Nephron (organoid): Measurements from ENCODE around the gene TMTC3.
"Not testable (repeated sequence)": the region's sequence is repeated elsewhere in the genome, so short reads cannot be mapped to it uniquely, and the experiment has no call there.

Experiments
- H3K27ac Mint-ChIP-seq, 3 experiments: 2 replicates each; pipeline ENCODE4 v1.8.0; 2020; ENCODE audit warnings: mixed read lengths in 3 of 3, mild to moderate bottlenecking in 2 of 3, moderate library complexity in 1 of 3
- H3K27me3 Mint-ChIP-seq: 2 replicates; pipeline ENCODE4 v1.8.0; 2021; ENCODE audit warnings: low read depth, mild to moderate bottlenecking, moderate library complexity, mixed read lengths
- H3K36me3 Mint-ChIP-seq: 2 replicates; pipeline ENCODE4 v1.8.0; 2020; ENCODE audit warnings: low read depth, mixed read lengths
- H3K4me1 Mint-ChIP-seq: 2 replicates; pipeline ENCODE4 v1.8.0; 2020; ENCODE audit warnings: mixed read lengths
- H3K4me3 Mint-ChIP-seq, 3 experiments: 2 replicates each; pipeline ENCODE4 v1.8.0; 2020; ENCODE audit warnings: mild to moderate bottlenecking in 3 of 3, mixed read lengths in 3 of 3, moderate library complexity in 2 of 3
- H3K9me3 Mint-ChIP-seq: 2 replicates; pipeline ENCODE4 v1.8.0; 2020; ENCODE audit warnings: mixed read lengths
- TF ChIP-seq, protein P1 (sequence below), 3 experiments: fragments of 200-600 bp; sonication (generic); IDR thresholded peaks; one replicate each; pipeline ENCODE4 v1.5.0; 2021; ENCODE audit warnings: antibody characterized with exemption in 3 of 3; ENCODE audit not compliant: unreplicated experiment in 3 of 3

TMTC3 gene

GRCh38 chr12:88200029-88200428 lies 57.9 kb downstream of the TMTC3 start:
- no peaks in the 10 kb centered on the region for H3K27me3 Mint-ChIP-seq
- H3K4me3 Mint-ChIP-seq: no peak overlapping the region
- H3K27ac Mint-ChIP-seq: no peak overlapping the region
- TF ChIP-seq, protein P1, sequence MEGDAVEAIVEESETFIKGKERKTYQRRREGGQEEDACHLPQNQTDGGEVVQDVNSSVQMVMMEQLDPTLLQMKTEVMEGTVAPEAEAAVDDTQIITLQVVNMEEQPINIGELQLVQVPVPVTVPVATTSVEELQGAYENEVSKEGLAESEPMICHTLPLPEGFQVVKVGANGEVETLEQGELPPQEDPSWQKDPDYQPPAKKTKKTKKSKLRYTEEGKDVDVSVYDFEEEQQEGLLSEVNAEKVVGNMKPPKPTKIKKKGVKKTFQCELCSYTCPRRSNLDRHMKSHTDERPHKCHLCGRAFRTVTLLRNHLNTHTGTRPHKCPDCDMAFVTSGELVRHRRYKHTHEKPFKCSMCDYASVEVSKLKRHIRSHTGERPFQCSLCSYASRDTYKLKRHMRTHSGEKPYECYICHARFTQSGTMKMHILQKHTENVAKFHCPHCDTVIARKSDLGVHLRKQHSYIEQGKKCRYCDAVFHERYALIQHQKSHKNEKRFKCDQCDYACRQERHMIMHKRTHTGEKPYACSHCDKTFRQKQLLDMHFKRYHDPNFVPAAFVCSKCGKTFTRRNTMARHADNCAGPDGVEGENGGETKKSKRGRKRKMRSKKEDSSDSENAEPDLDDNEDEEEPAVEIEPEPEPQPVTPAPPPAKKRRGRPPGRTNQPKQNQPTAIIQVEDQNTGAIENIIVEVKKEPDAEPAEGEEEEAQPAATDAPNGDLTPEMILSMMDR (IDR thresholded peaks at IDR 0.05; ENCODE audit: unreplicated experiment in 3 of 3): no peak
- no peaks in the 10 kb centered on the region for H3K4me1 Mint-ChIP-seq
- H3K9me3 Mint-ChIP-seq: peaks cover 14% of the 10 kb centered on the region
- peaks cover 9% of the 10 kb centered on the region for H3K36me3 Mint-ChIP-seq

DNA sequence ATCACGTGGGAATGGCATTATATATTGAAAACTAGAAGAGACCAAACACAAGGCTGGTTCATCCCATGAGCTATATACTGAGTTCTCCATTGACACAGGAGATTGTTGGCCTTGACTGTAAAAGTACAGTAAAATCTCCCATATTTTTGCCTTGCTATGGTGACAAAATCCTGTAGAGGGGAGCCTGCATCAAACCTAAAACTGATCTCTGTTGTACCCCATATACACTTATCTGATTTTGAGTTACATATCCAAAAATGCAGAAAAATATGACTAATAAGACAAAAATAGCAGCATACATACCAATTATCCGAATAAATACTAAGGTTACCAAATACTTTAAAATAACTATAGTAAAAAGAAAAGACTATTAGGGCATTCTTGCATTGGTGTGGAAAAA lies 60.4 kb downstream of the TMTC3 start:
- Mint-ChIP-seq H3K27me3 (no peaks in the 10 kb centered on the region), H3K4me3 (no peak overlapping the region), H3K36me3 (no peaks in the 10 kb centered on the region), H3K27ac (no peak overlapping the region), H3K9me3 (peaks cover 26% of the 10 kb centered on the region), H3K4me1 (no peaks in the 10 kb centered on the region)
- TF ChIP-seq, protein P1 (IDR thresholded peaks at IDR 0.05; ENCODE audit: unreplicated experiment in 3 of 3): no peak

DNA sequence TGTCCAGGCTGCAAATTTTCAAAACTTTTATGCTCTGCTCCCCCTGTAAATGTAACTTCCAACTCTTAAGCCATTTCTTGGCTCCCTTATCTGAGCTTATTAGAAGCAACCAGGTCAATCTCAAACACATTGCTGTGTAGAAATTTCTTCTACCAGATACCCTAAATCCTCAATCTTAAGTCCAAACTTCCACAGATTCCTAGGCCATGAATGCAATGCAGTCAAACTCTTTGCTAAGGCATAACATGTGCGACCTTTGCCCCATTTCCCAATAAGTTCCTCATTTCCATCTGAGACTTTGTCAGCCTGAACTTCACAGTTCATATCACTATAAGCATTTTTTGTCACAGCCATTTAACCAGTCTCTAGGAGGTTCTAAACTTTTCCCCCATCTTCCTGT lies 64.5 kb downstream of the TMTC3 start:
- H3K27ac Mint-ChIP-seq: no peak overlapping the region
- peaks cover 58% of the 10 kb centered on the region for H3K9me3 Mint-ChIP-seq
- no peaks in the 10 kb centered on the region for H3K36me3 Mint-ChIP-seq
- TF ChIP-seq, protein P1 (IDR thresholded peaks at IDR 0.05; ENCODE audit: unreplicated experiment in 3 of 3): no peak
- H3K4me1 Mint-ChIP-seq: no peaks in the 10 kb centered on the region
- no peaks in the 10 kb centered on the region for H3K27me3 Mint-ChIP-seq
- no peak overlapping the region for H3K4me3 Mint-ChIP-seq

DNA sequence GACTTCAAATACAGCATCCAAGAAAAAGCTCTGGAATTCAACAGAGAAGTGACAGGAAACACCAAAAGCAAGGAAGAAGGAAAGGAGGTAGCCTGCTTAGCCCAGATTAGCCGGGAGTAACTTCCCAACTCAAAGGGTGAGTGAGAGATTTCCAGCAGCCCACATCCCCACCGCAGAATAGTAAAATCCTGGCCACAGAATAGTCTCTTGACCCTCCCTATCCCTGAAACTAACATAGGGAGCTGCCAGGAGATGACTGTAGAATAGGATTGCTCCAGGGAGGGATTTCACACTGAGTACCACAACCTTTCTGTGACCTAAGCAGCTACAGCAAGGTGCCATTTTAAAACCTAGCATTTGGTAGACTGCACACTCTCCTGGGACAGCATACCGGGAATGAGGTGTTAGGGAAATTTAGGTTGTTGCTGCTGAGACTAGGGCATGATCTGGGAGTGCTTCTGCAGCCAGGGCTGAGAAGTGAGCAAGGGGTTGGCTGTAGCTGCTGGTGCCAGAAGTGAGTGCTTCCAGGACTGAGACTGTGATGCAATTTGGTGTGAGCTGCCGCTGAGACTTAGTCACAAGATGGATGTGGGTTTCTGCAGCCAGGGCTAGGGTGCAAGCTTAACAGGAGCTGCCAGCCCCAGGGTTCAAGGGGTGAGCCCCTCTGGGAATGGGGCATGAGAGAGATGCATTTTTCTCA lies 66.0 kb downstream of the TMTC3 start:
- Mint-ChIP-seq H3K4me1 (no peaks in the 10 kb centered on the region), H3K36me3 (no peaks in the 10 kb centered on the region), H3K27ac (no peak overlapping the region), H3K9me3 (peaks cover 63% of the 10 kb centered on the region), H3K4me3 (no peak overlapping the region), H3K27me3 (no peaks in the 10 kb centered on the region)
- TF ChIP-seq, protein P1 (IDR thresholded peaks at IDR 0.05; ENCODE audit: unreplicated experiment in 3 of 3): no peak

DNA sequence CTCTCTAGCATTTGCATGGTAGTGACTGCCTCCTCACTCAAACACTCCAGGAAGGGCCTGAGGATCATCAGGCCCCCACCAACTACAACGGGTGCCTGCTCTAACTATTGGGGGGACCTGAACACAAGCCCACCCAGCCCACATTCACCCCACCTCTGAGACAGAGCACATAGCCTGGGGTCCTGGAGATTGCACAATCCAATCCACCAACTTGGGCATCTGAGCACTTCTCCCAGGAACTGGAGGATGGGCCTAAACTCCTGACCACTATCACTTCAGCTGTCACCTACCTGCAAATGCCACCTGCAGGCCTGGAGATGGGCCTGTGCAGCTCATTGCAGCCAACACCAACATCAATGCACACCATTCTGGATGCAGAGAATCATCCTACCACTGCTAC lies 66.6 kb downstream of the TMTC3 start:
- no peak overlapping the region for H3K27ac Mint-ChIP-seq
- H3K4me1 Mint-ChIP-seq: no peaks in the 10 kb centered on the region
- no peak overlapping the region for H3K4me3 Mint-ChIP-seq
- no peaks in the 10 kb centered on the region for H3K27me3 Mint-ChIP-seq
- H3K9me3 Mint-ChIP-seq: peaks cover 67% of the 10 kb centered on the region
- TF ChIP-seq, protein P1 (IDR thresholded peaks at IDR 0.05; ENCODE audit: unreplicated experiment in 3 of 3): no peak
- no peaks in the 10 kb centered on the region for H3K36me3 Mint-ChIP-seq

DNA sequence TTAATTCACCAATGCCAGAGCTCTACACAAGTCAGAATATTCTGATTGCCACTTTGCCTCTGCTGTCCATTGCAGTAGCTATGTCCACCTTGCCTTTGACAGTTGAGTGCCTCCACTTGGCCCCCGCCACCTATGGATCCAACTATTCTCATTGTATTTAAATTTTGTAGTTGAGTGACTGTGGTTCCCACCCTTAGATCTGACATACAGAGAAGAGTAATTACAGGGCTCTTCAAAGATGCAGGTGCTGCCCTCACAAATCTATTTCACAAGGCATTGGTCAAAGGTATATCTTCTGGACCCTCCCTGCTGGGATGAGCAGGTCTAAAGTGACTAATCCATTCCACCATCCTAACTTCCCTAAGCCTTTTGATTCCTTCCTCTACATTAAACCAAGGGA lies 68.2 kb downstream of the TMTC3 start:
- not testable (repeated sequence) for H3K4me3 Mint-ChIP-seq, H3K36me3 Mint-ChIP-seq, H3K27me3 Mint-ChIP-seq, H3K27ac Mint-ChIP-seq, H3K4me1 Mint-ChIP-seq
- peaks cover 70% of the 10 kb centered on the region for H3K9me3 Mint-ChIP-seq
